ENCODE measurements around the gene LRRC8D. TPM values are rescaled to one million over a fixed set of nuclear protein-coding genes. Genes with fewer than 3 reads are reported as not detected.

LRRC8D gene
- total and polyA plus RNA-seq, 2 experiments from 2014 or later: 23.6 to 48.8 TPM

- no peak overlapping the region for H3K4me3 Mint-ChIP-seq
- ATAC-seq: no peak
These were observed 60.7 kb downstream of the LRRC8D start for GRCh38 chr1:89881415-89882058.

More at GRCh38 chr1:89881415-89882058, 60.7 kb downstream of the LRRC8D start:
- DNase-seq (ENCODE audit: low spot score): no peak
- Histone ChIP-seq H3K27me3 (ENCODE audit: insufficient read depth) (no peaks in the 10 kb centered on the region), H3K79me2 (replicated peaks; ENCODE audit: insufficient read depth) (peaks cover 74% of the 10 kb centered on the region), H3K4me1 (ENCODE audit: insufficient read depth) (peaks cover 13% of the 10 kb centered on the region), H3K36me3 (ENCODE audit: insufficient read depth) (peaks cover 3% of the 10 kb centered on the region; the same call in 1 of the 2 replicates), H3K4me3 (no peak overlapping the region), H3K9me2 (ENCODE audit: insufficient read depth) (no peaks in the 10 kb centered on the region; the same call in 1 of the 2 replicates), H3K27ac (ENCODE audit: low read depth) (no peak overlapping the region), H3K4me2 (no peak overlapping the region), H3F3A (replicated peaks; ENCODE audit: low read depth) (no peaks in the 10 kb centered on the region), H2AFZ (no peak overlapping the region), H4K20me1 (replicated peaks; ENCODE audit: insufficient read depth) (peaks cover 11% of the 10 kb centered on the region; the same call in 1 of the 2 replicates)
- Mint-ChIP-seq H3K27ac (no peak overlapping the region), H3K27me3 (ENCODE audit: insufficient read depth, low read depth, poor library complexity) (peaks cover 1% of the 10 kb centered on the region), H3K36me3 (ENCODE audit: low read depth) (peaks cover 36% of the 10 kb centered on the region), H3K9me3 (peaks cover 6% of the 10 kb centered on the region; the same call in 1 of the 3 replicates), H3K4me1 (peaks cover 21% of the 10 kb centered on the region)
- TF ChIP-seq ZNF462 (CRISPR knock-in tag; IDR thresholded peaks at IDR 0.05): no peak
- TF ChIP-seq EZH2 (IDR thresholded peaks at IDR 0.05; ENCODE audit: low read depth, unreplicated experiment): no peak
- no peak for TF ChIP-seq CTCF (conservative IDR thresholded peaks at IDR 0.05; ENCODE audit: low read depth in 2 of 2)
- TF ChIP-seq POLR2AphosphoS5 (IDR thresholded peaks at IDR 0.05; ENCODE audit: low read depth): no peak
- no peak for TF ChIP-seq NANOG (IDR thresholded peaks at IDR 0.05; ENCODE audit: borderline replicate concordance)
- no peak for TF ChIP-seq JUNB (IDR thresholded peaks at IDR 0.05; ENCODE audit: unreplicated experiment)
- TF ChIP-seq ZNF331 (CRISPR knock-in tag; IDR thresholded peaks at IDR 0.05; ENCODE audit: low read depth): no peak
- no peak for TF ChIP-seq EZH2phosphoT487 (IDR thresholded peaks at IDR 0.05; ENCODE audit: unreplicated experiment)
- TF ChIP-seq STAT1 (IDR thresholded peaks at IDR 0.05; ENCODE audit: unreplicated experiment): no peak
- no peak for TF ChIP-seq CREB1 (CRISPR knock-in tag; IDR thresholded peaks at IDR 0.05; ENCODE audit: low read depth)
- TF ChIP-seq REST (IDR thresholded peaks at IDR 0.05; ENCODE audit: unreplicated experiment): no peak
- no peak for TF ChIP-seq ETS1 (IDR thresholded peaks at IDR 0.05)
- TF ChIP-seq ZNF114 (CRISPR knock-in tag; IDR thresholded peaks at IDR 0.05): no peak
